ENCODE results near the gene PSMB7.

PSMB7 gene

DNA sequence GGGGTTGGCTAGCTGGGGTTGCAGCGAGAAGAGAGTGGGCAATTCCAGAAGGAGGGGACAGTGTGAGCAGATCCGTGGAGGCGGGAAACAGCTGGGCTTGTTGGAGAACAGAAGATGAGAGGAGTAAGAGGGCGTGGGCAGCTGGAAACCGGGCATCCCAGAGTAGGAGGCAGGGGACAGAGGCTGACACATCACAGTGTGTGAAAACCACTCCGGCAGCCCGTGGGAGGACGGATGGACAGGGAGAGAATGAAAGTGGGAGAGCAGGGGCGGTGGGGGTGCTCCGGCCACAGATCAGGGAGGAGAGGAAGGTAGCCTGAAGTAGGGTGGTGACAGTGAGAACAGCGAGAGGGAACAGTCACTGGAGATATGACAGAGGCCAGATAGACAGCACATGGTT lies 8.3 kb upstream of the PSMB7 start:
- intact Hi-C loops (cut with DNase I; ENCODE audit: low total_unique reads): no loop called here
- TF ChIP-seq, protein P1, sequence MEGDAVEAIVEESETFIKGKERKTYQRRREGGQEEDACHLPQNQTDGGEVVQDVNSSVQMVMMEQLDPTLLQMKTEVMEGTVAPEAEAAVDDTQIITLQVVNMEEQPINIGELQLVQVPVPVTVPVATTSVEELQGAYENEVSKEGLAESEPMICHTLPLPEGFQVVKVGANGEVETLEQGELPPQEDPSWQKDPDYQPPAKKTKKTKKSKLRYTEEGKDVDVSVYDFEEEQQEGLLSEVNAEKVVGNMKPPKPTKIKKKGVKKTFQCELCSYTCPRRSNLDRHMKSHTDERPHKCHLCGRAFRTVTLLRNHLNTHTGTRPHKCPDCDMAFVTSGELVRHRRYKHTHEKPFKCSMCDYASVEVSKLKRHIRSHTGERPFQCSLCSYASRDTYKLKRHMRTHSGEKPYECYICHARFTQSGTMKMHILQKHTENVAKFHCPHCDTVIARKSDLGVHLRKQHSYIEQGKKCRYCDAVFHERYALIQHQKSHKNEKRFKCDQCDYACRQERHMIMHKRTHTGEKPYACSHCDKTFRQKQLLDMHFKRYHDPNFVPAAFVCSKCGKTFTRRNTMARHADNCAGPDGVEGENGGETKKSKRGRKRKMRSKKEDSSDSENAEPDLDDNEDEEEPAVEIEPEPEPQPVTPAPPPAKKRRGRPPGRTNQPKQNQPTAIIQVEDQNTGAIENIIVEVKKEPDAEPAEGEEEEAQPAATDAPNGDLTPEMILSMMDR (IDR thresholded peaks at IDR 0.05): no peak
- Histone ChIP-seq H3K9me3 (no peaks in the 10 kb centered on the region), H3K4me1 (peaks cover 0 to under 1% (median 0%) of the 10 kb centered on the region in 4 donors), H3K36me3 (no peaks in the 10 kb centered on the region), H3K27me3 (no peaks in the 10 kb centered on the region), H3K27ac (no peak overlapping the region), H3K4me3 (no peak overlapping the region)
- DNase-seq: no peak

DNA sequence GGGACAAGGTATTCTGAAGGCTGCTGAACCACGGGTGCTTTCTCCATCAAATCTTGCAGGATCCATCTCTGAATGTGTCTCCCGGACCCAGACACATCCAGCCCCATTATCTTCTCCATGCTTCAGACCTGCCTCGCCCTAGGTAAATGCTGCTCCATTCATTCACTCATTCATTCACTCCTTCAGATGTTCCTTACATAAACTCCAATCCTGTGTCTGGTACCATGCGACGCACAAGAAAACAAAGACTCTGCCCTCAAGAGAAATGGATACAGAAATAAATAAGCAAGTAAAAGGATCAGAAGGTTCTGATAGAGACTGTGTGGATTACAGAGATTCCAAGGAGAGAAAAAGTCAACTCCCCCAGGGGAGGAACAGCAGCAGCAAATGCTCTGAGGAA lies 7.9 kb upstream of the PSMB7 start:
- H3K9me3 ChIP-seq: no peaks in the 10 kb centered on the region
- H3K27ac ChIP-seq: no peak overlapping the region
- DNase-seq: no peak
- TF ChIP-seq, protein P1 (IDR thresholded peaks at IDR 0.05): no peak
- no peaks in the 10 kb centered on the region for H3K4me1 ChIP-seq
- H3K36me3 ChIP-seq: no peaks in the 10 kb centered on the region
- intact Hi-C loops (cut with DNase I; ENCODE audit: low total_unique reads): no loop called here
- H3K4me3 ChIP-seq: no peak overlapping the region
- no peaks in the 10 kb centered on the region for H3K27me3 ChIP-seq

DNA sequence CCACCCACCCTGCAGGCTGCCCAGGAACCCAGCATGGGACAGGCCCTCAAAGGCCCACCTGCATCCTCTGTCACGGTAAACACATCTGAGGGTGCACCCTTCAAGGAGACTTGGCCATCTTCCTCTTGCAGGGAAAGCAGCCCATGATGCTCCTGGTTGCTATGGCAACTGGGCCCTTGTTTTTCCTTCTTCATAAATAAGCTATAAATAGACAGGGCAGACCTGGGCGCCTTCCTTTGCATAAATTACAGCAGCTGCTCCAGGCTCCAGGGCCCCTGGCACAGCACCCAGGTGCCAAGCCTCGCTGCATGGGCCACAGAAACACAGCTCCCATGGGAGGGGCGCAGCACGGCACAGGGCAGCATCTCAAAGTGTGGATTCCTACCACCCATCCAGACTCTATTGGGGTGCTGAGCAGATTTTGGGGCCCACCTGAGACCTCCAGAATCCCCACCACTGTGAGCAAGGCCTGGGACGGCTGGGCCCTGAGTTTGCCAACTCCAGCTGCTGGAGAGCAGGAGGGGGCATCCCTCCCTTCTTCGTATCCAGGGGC lies 5.8 kb upstream of the PSMB7 start:
- H3K4me3 ChIP-seq: no peak overlapping the region
- H3K4me1 ChIP-seq: no peaks in the 10 kb centered on the region
- TF ChIP-seq, protein P1 (IDR thresholded peaks at IDR 0.05): no peak
- H3K27ac ChIP-seq: no peak overlapping the region
- intact Hi-C loops (cut with DNase I; ENCODE audit: low total_unique reads): no loop called here
- H3K27me3 ChIP-seq: no peaks in the 10 kb centered on the region
- H3K9me3 ChIP-seq: no peaks in the 10 kb centered on the region
- no peak for DNase-seq
- no peaks in the 10 kb centered on the region for H3K36me3 ChIP-seq

DNA sequence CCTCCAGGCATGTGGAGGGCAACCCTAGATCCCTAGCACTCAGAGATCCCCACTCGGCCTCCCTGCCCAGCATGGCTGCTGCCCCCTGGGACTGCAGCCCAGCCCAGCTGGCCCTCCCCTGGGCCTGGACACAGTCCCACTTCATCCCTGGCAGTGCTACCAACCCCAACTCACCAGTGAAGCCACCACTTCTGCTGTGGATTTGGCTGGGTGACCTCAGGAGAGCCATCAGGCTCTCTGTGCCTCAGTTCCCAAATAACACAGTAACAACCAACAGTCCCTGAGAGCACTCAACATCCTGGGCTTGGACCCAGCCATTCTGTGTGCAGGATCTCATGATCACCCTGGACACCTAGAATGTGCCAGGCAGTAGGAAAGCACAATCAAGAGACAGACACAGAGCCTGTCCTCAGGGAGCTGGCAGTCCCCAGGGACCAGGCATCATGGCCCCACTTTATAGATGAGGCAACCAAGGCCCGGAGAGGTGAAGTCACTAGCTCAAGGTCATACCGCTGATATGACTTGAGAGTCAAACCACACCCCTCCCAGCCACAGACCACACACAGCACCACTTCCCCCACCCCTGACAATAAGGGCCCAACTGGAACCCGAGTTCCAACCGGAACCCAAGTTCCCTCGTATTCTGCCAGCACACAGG lies 4.7 kb upstream of the PSMB7 start:
- no peak overlapping the region for H3K4me3 ChIP-seq
- no peak for DNase-seq
- no peaks in the 10 kb centered on the region for H3K36me3 ChIP-seq
- no peaks in the 10 kb centered on the region for H3K4me1 ChIP-seq
- H3K27ac ChIP-seq: no peak overlapping the region
- TF ChIP-seq, protein P1 (IDR thresholded peaks at IDR 0.05): peak in 1 of 2 experiments; percentile 0
- intact Hi-C loops (cut with DNase I; ENCODE audit: low total_unique reads): loop anchor here (5.0 kb wide), 1 partner anchor 352 kb away; the partner anchor contains the start of gene NR6A1
- no peaks in the 10 kb centered on the region for H3K9me3 ChIP-seq
- no peaks in the 10 kb centered on the region for H3K27me3 ChIP-seq

DNA sequence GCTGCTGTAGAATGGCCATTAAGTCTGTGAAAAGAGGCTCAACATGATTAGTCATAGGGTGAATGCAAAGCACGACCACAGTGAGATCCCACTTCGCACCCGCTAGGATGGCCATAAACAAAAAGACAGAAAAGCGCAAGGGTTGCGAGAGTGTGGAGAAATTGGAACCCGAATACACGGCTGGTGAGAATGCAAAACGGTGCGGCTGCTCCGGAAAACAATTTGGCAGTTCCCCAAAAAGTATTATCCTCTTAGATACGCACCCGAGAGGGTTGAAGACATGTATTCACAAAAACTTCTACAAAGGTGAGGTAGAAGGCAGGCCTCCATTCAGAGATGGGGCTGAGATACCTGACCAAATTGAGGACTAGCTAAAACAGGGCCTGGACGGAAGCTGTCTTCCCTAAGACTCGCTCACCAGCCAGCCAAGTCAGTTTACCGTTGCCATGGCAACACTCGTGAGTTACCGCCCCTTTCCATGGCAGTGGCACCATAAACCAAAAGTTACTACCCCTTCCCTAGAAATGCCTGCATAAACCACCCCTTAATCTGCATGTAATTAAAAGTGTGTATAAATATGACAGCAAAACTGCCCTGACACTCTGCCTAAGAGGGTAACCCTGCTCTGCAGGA lies 726 bp upstream of the PSMB7 start:
- peaks cover 32% of the 10 kb centered on the region in 3 donors for H3K36me3 ChIP-seq
- peak overlapping the region; percentile 92 to 95 for H3K4me3 ChIP-seq
- intact Hi-C loops (cut with DNase I; ENCODE audit: low total_unique reads): loop anchor here (5.0 kb wide), 1 partner anchor 356 kb away; the partner anchor contains the start of gene NR6A1
- H3K4me1 ChIP-seq: peaks cover 0 to 16% (median 12%) of the 10 kb centered on the region in 4 donors
- no peak overlapping the region for H3K27ac ChIP-seq
- no peak for DNase-seq
- no peaks in the 10 kb centered on the region for H3K9me3 ChIP-seq
- TF ChIP-seq, protein P1 (IDR thresholded peaks at IDR 0.05): no peak
- H3K27me3 ChIP-seq: no peaks in the 10 kb centered on the region
